H1 (cell line): ENCODE measurements around the gene TMEM131L. TPM values are rescaled to one million over a fixed set of nuclear protein-coding genes. Genes with fewer than 3 reads are reported as not detected.

ENCODE experiments used
- CBX5 ChIP-seq: fragments of 300-800, 300-1000 bp; sonication (generic); IDR thresholded peaks from 2 replicates; pipeline ENCODE4 v1.7.1; 2016; ENCODE audit warnings: antibody characterized with exemption, low read length, low read depth
- CTCF ChIP-seq, 3 experiments: IDR thresholded peaks; 1 replicate in 2 of 3; 2 replicates in 1 of 3; pipeline versions ENCODE4 v1.5.1 to v1.6.1; 2011; ENCODE audit warnings: low read length in 3 of 3, mild to moderate bottlenecking in 3 of 3, inconsistent platforms in 2 of 3, low read depth in 1 of 3, moderate library complexity in 1 of 3; ENCODE audit not compliant: insufficient read depth in 1 of 3; ENCODE audit errors: control extremely low read depth in 1 of 3
- JUND ChIP-seq: IDR thresholded peaks from 2 replicates; pipeline ENCODE4 v1.6.1; 2011; ENCODE audit warnings: mild to moderate bottlenecking, improper control_type of control experiment, low read length
- RAD21 ChIP-seq, 2 experiments: IDR thresholded peaks in 1 of 2; conservative IDR thresholded peaks in 1 of 2; 2 replicates each; pipeline ENCODE4 v1.6.1; 2011; ENCODE audit warnings: low read depth in 2 of 2, low read length in 2 of 2, improper control_type of control experiment in 1 of 2, inconsistent platforms in 1 of 2, mild to moderate bottlenecking in 1 of 2, moderate library complexity in 1 of 2
- RBBP5 ChIP-seq: IDR thresholded peaks from 2 replicates; pipeline ENCODE4 v1.7.1; 2012; ENCODE audit warnings: low read depth, mild to moderate bottlenecking, inconsistent platforms, low read length, moderate library complexity, borderline replicate concordance
- RFX5 ChIP-seq: IDR thresholded peaks from 2 replicates; pipeline ENCODE4 v1.6.1; 2011; ENCODE audit warnings: low read depth, low read length, improper control_type of control experiment, borderline replicate concordance
- RNF2 ChIP-seq: fragments of 200-900, 300-1000 bp; sonication (generic); IDR thresholded peaks from 2 replicates; pipeline ENCODE4 v1.7.1; 2016; ENCODE audit warnings: borderline replicate concordance, low read depth, mild to moderate bottlenecking, antibody characterized with exemption, low read length; ENCODE audit not compliant: poor library complexity, severe bottlenecking; ENCODE audit errors: missing control alignments
- TBP ChIP-seq: IDR thresholded peaks from 2 replicates; pipeline ENCODE4 v1.6.1; 2011; ENCODE audit warnings: low read depth, low read length, improper control_type of control experiment
- TEAD4 ChIP-seq: IDR thresholded peaks from 2 replicates; pipeline ENCODE4 v1.6.1; 2012; ENCODE audit warnings: low read depth, low read length, inconsistent platforms, mixed read lengths
- YY1 ChIP-seq: IDR thresholded peaks from 2 replicates; pipeline ENCODE4 v1.6.1; 2011; ENCODE audit warnings: low read depth, mild to moderate bottlenecking, low read length
- polyA plus RNA-seq, 7 experiments: library from polyadenylated mRNA; depleted of rRNA in 3 of 7; stranded (reverse) in 5 of 7; unstranded in 2 of 7; fragments of >200 nt in 5 of 7; fragments of 200-250 nt in 2 of 7; gene quantifications; 1 replicate in 5 of 7; 2 replicates in 1 of 7; 4 replicates in 1 of 7; pipeline versions ENCODE4 v1.2.1 to v1.2.3, GENCODE V29; 2011 to 2013; ENCODE audit warnings: missing spikeins in 2 of 7, mixed read lengths in 2 of 7
- total RNA-seq: library from RNA; stranded (reverse); fragmentation: NEBNext Ultra II Directional; extraction: Animal tissue kit (Norgen Biotek cat#: 25700); gene quantifications from 2 replicates; pipeline ENCODE4 v1.2.1, GENCODE V29; 2021

TMEM131L gene
- total and polyA plus RNA-seq, 2 of the 8 experiments (the other 6 are each of a cell fraction or from before 2014, with no cell fraction given), result 14.3 to 26.1 TPM

GRCh38 chr4:153593161-153593560 lies 127.0 kb downstream of the TMEM131L start (continued):
- TF ChIP-seq CTCF (IDR thresholded peaks at IDR 0.05; ENCODE audit: control extremely low read depth in 1 of 3, insufficient read depth in 1 of 3, low read depth in 1 of 3, low read length in 3 of 3) (peak in 2 of 3 experiments; percentile 11 to 13; a peak in 1 of 4 replicates), RAD21 (IDR thresholded peaks at IDR 0.05 in 1 of 2, conservative IDR thresholded peaks at IDR 0.05 in 1 of 2; ENCODE audit: low read depth in 2 of 2, low read length in 2 of 2) (0 out of 4 replicates have a peak, but pooled peaks of 1 of the 2 experiments have one; percentile 4), RNF2 (no peak), CBX5 (no peak), JUND (no peak), RFX5 (no peak), TBP (no peak), RBBP5 (no peak), TEAD4 (0 out of 2 replicates have a peak, but pooled peaks have one; percentile 28), YY1 (0 out of 2 replicates have a peak, but pooled peaks have one; percentile 38)
